ENCODE results near the gene FBXO46. TPM values are rescaled to one million over a fixed set of nuclear protein-coding genes. Genes with fewer than 3 reads are reported as not detected.
A peak's percentile ranks its signal among the peaks of the same experiment; 100 is the strongest.

The FBXO46 gene
- total and polyA plus RNA-seq, 2 of the 13 experiments (the other 11 are each of a cell fraction or from before 2014, with no cell fraction given) = 6.2 to 6.4 TPM

GRCh38 chr19:45770192-45771101 is 39.8 kb upstream of the FBXO46 start (continued):
- TF ChIP-seq PLRG1 (conservative IDR thresholded peaks at IDR 0.05) (no peak), MTERF4 (CRISPR knock-in tag; IDR thresholded peaks at IDR 0.05) (peak; percentile 96), KDM1A (CRISPR knock-in tag; IDR thresholded peaks at IDR 0.05) (no peak), HOXA3 (CRISPR knock-in tag; IDR thresholded peaks at IDR 0.05) (no peak; the same call in 1 of the 2 replicates), GPBP1L1 (CRISPR knock-in tag; IDR thresholded peaks at IDR 0.05) (no peak), HBP1 (CRISPR knock-in tag; IDR thresholded peaks at IDR 0.05; ENCODE audit: low read depth) (0 out of 2 replicates have a peak, but pooled peaks have one; percentile 14), ISL2 (CRISPR knock-in tag; IDR thresholded peaks at IDR 0.05) (peak; percentile 58; the same call in 1 of the 2 replicates), HNRNPL (IDR thresholded peaks at IDR 0.05; ENCODE audit: low read depth, low read length) (peak; percentile 43; the same call in 1 of the 2 replicates), ZNF780A (CRISPR knock-in tag; IDR thresholded peaks at IDR 0.05) (peak; percentile 62; the same call in 1 of the 2 replicates), JUND (CRISPR knock-in tag; IDR thresholded peaks at IDR 0.05) (no peak), ATF7 (IDR thresholded peaks at IDR 0.05) (no peak), ATF7 (CRISPR knock-in tag; IDR thresholded peaks at IDR 0.05) (no peak), TBX3 (IDR thresholded peaks at IDR 0.05; ENCODE audit: borderline replicate concordance) (peak; percentile 72; the same call in 1 of the 2 replicates), RXRA (CRISPR knock-in tag; IDR thresholded peaks at IDR 0.05) (peak; percentile 60; the same call in 1 of the 2 replicates), ZBTB3 (CRISPR knock-in tag; IDR thresholded peaks at IDR 0.05; ENCODE audit: borderline replicate concordance, low read depth) (no peak), ZNF615 (CRISPR knock-in tag; IDR thresholded peaks at IDR 0.05; ENCODE audit: borderline replicate concordance) (no peak), MTF1 (CRISPR knock-in tag; IDR thresholded peaks at IDR 0.05) (0 out of 2 replicates have a peak, but pooled peaks have one; percentile 53), GATAD2A (CRISPR knock-in tag; IDR thresholded peaks at IDR 0.05) (0 out of 2 replicates have a peak, but pooled peaks have one; percentile 28), ATF1 (CRISPR knock-in tag; IDR thresholded peaks at IDR 0.05) (no peak), ZNF326 (CRISPR knock-in tag; IDR thresholded peaks at IDR 0.05; ENCODE audit: borderline replicate concordance) (0 out of 2 replicates have a peak, but pooled peaks have one; percentile 84), ZNF672 (CRISPR knock-in tag; IDR thresholded peaks at IDR 0.05) (no peak), ZNF746 (CRISPR knock-in tag; IDR thresholded peaks at IDR 0.05) (peak; percentile 64), U2AF2 (IDR thresholded peaks at IDR 0.05; ENCODE audit: low read depth, low read length) (no peak), RXRB (CRISPR knock-in tag; IDR thresholded peaks at IDR 0.05; ENCODE audit: borderline replicate concordance) (peak; percentile 41; the same call in 1 of the 2 replicates), SIX1 (CRISPR knock-in tag; IDR thresholded peaks at IDR 0.05; ENCODE audit: borderline replicate concordance) (0 out of 2 replicates have a peak, but pooled peaks have one; percentile 17)
- TF ChIP-seq, protein P1, sequence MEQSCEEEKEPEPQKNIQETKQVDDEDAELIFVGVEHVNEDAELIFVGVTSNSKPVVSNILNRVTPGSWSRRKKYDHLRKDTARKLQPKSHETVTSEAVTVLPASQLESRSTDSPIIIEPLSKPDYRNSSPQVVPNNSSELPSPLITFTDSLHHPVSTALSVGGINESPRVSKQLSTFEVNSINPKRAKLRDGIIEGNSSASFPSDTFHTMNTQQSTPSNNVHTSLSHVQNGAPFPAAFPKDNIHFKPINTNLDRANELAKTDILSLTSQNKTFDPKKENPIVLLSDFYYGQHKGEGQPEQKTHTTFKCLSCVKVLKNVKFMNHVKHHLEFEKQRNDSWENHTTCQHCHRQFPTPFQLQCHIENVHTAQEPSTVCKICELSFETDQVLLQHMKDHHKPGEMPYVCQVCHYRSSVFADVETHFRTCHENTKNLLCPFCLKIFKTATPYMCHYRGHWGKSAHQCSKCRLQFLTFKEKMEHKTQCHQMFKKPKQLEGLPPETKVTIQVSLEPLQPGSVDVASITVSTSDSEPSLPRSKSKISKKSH (CRISPR knock-in tag; IDR thresholded peaks at IDR 0.05; ENCODE audit: borderline replicate concordance) = peak; percentile 59
